Transverse colon (tissue), 4 donors: ENCODE data around the gene MAPK12. TPM values are rescaled to one million over a fixed set of nuclear protein-coding genes. Genes with fewer than 3 reads are reported as not detected.

Experiments
- DNase-seq: peaks from one replicate; pipeline ENCODE4 v3.0.0-alpha.2; 2019
- H3K27ac ChIP-seq, 4 donors: fragments of 200-600 bp; sonication (generic); 2 replicates each; pipeline ENCODE4 v1.5.1; 2016 to 2018; ENCODE audit warnings: inconsistent platforms in 4 of 4
- H3K27me3 ChIP-seq: fragments of 200-600 bp; sonication (generic); 2 replicates; pipeline ENCODE4 v1.5.1; 2017; ENCODE audit warnings: inconsistent platforms
- H3K36me3 ChIP-seq, 4 donors: fragments of 200-600 bp; sonication (generic); 2 replicates each; pipeline ENCODE4 v1.5.1; 2017 to 2019; ENCODE audit warnings: inconsistent platforms in 4 of 4
- H3K4me1 ChIP-seq, 4 donors: fragments of 200-600 bp; sonication (generic); 2 replicates each; pipeline ENCODE4 v1.5.1; 2017 to 2020; ENCODE audit warnings: inconsistent platforms in 4 of 4
- H3K4me3 ChIP-seq, 4 donors: fragments of 200-600 bp; sonication (generic); 1 replicate in 1 of 4; 2 replicates in 3 of 4; pipeline versions ENCODE4 v1.5.1 to v1.6.1; 2017 to 2019; ENCODE audit warnings: inconsistent platforms in 4 of 4
- H3K9me3 ChIP-seq, 2 donors: fragments of 200-600 bp; sonication (generic); 2 replicates each; pipeline ENCODE4 v1.5.1; 2017 to 2019; ENCODE audit warnings: inconsistent platforms in 2 of 2
- CTCF ChIP-seq, 5 experiments: fragments of 200-600 bp in 3 of 5; fragments of 450-650 bp in 2 of 5; sonication (generic) in 3 of 5; IDR thresholded peaks; 1 replicate in 2 of 5; 2 replicates in 3 of 5; pipeline ENCODE4 v1.5.1; 2016 to 2017; ENCODE audit warnings: antibody characterized with exemption in 5 of 5, inconsistent platforms in 3 of 5, mild to moderate bottlenecking in 2 of 5, moderate library complexity in 1 of 5
- EP300 ChIP-seq: sonication (generic); formaldehyde crosslinking; IDR thresholded peaks from one replicate; pipeline ENCODE4 v1.6.1; 2017; ENCODE audit warnings: antibody characterized with exemption, low read depth
- POLR2A ChIP-seq: fragments of 450-650 bp; IDR thresholded peaks from one replicate; pipeline ENCODE4 v1.6.1; 2016; ENCODE audit warnings: antibody characterized with exemption, mild to moderate bottlenecking, moderate library complexity
- POLR2AphosphoS5 ChIP-seq, 3 donors: sonication (generic); formaldehyde crosslinking; IDR thresholded peaks; one replicate each; pipeline ENCODE4 v1.6.1; 2016; ENCODE audit warnings: antibody characterized with exemption in 3 of 3
- WGBS, 2 donors: methylation state at CpG; one replicate each; pipeline ENCODE4 v1.1.5; 2018; ENCODE audit warnings: low coverage in 1 of 2; 5-methylcytosine and 5-hydroxymethylcytosine counted together
- in situ Hi-C, 4 donors: fragments of 200-750 bp; cut with MboI; loops; one replicate each; pipeline versions ENCODE4 v1.15.0 to v1.15.1; 2017; ENCODE audit warnings: low sequenced_read_pairs in 3 of 4, low pct_ligation_motif_present in 1 of 4, low pct_unique_long_range_greater_than_20kb in 1 of 4
- intact Hi-C: fragments of 100-400 bp; cut with DNase I; formaldehyde crosslinking; loops from one replicate; pipeline ENCODE4 v1.15.1; 2023; ENCODE audit warnings: low total_unique reads
- total RNA-seq, 4 donors: library from RNA; depleted of rRNA; stranded (reverse); fragments of >200 nt; gene quantifications; one replicate each; pipeline ENCODE4 v1.1.0, GENCODE V29; 2016

MAPK12 gene
- total RNA-seq, 4 donors from 2014 or later, result 1.1 to 9.4 (median 3.3) TPM

GRCh38 chr22:50208939-50209892, 52.3 kb downstream of the MAPK12 start:
- no peak overlapping the region for H3K27ac ChIP-seq
- intact Hi-C loops, result no loop called here
- no peaks in the 10 kb centered on the region for H3K9me3 ChIP-seq
- H3K4me3 ChIP-seq, result no peak overlapping the region
- H3K36me3 ChIP-seq, result peaks cover 0 to 23% (median 2%) of the 10 kb centered on the region in 4 donors
- in situ Hi-C loops, result loop anchor here in 1 of 4 donors (10.0 kb wide), 1 partner anchor 64 kb away; no protein-coding TSS in a partner anchor
- TF ChIP-seq CTCF (IDR thresholded peaks at IDR 0.05) (no peak), EP300 (no peak), POLR2AphosphoS5 (IDR thresholded peaks at IDR 0.05) (no peak), POLR2A (no peak)
- DNase-seq, result peak; percentile 8
- H3K27me3 ChIP-seq, result no peaks in the 10 kb centered on the region
- peaks cover 0 to 7% (median 1%) of the 10 kb centered on the region in 4 donors for H3K4me1 ChIP-seq
- 69% methylated on average over 11 of the region's 31 CpGs; no CpG with 5 or more reads in 1 of the 2 donors for WGBS, 2 donors

DNA sequence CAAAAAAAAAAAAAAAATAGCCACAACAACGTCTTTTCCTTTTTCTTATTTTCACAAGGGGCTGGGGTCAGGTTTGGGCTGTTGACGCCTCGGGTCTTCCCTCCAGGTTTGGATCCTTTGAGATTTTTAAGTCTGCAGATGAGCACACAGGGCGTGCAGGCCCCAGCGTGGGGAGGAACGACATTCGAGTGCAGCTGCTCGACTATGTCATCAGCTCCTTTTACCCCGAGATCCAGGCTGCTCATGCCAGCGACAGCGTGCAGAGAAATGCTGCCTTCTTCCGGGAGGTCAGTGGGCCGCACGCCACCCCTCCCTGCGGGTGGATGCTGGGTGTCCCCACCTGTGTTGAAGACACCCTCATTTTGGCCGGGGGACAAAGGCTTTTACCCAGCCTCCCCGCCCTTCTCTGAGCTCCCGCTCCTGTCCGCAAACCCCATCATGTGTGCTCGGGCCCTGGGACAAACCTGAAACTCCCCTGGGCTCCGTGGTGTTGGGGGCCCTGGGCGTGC, 53.0 kb downstream of the MAPK12 start:
- WGBS, 2 donors, result 86 to 90% methylated on average over 3 to 22 of the region's 22 CpGs
- no peaks in the 10 kb centered on the region for H3K27me3 ChIP-seq
- no peaks in the 10 kb centered on the region for H3K9me3 ChIP-seq
- intact Hi-C loops, result no loop called here
- peaks cover 0 to 7% (median 1%) of the 10 kb centered on the region in 4 donors for H3K4me1 ChIP-seq
- H3K4me3 ChIP-seq, result no peak overlapping the region
- peaks cover 0 to 19% (median 2%) of the 10 kb centered on the region in 4 donors for H3K36me3 ChIP-seq
- DNase-seq, result no peak
- TF ChIP-seq CTCF (IDR thresholded peaks at IDR 0.05) (no peak), EP300 (no peak), POLR2A (no peak), POLR2AphosphoS5 (IDR thresholded peaks at IDR 0.05) (no peak)
- in situ Hi-C loops, result loop anchor here in 1 of 4 donors (10.0 kb wide), 1 partner anchor 64 kb away; no protein-coding TSS in a partner anchor
- H3K27ac ChIP-seq, result no peak overlapping the region

- intact Hi-C loops (no loop called here), in situ Hi-C loops (loop anchor here in 1 of 4 donors (10.0 kb wide), 1 partner anchor 63 kb away; no protein-coding TSS in a partner anchor)
- Histone ChIP-seq H3K36me3 (peaks cover 0 to 15% (median 2%) of the 10 kb centered on the region in 4 donors), H3K27ac (no peak overlapping the region), H3K27me3 (no peaks in the 10 kb centered on the region), H3K9me3 (no peaks in the 10 kb centered on the region), H3K4me1 (peaks cover 0 to 7% (median 2%) of the 10 kb centered on the region in 4 donors), H3K4me3 (no peak overlapping the region)
- TF ChIP-seq EP300 (no peak), CTCF (IDR thresholded peaks at IDR 0.05) (no peak), POLR2AphosphoS5 (IDR thresholded peaks at IDR 0.05) (no peak), POLR2A (no peak)
- 72% methylated on average over 22 of the region's 23 CpGs; no CpG with 5 or more reads in 1 of the 2 donors for WGBS, 2 donors
- peak; percentile 8 for DNase-seq
Observed at GRCh38 chr22:50207383-50208140, 53.9 kb downstream of the MAPK12 start.
